ENCODE measurements around the gene AGA.

DNA sequence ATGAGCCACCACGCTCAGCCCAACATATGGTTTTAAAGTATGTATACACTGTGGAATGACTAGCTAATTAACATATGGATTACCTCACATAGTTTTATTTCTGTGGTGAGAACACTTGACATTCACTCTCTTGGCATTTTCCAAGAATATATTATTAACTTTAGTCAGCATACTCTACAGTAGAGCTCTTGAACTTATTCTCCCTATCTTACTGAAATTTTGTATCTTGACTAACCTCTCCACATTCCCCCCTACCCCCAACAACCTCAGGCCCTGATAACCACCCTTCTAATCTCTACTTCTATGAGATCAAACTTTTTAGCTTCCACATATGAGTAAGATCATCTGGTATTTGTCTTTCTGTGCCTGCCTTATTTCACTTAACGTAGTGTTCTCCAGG, 38.6 kb upstream of the AGA start:
- TF ChIP-seq POLR2AphosphoS5 (IDR thresholded peaks at IDR 0.05; ENCODE audit: low read length) (no peak), MYC (IDR thresholded peaks at IDR 0.05; ENCODE audit: insufficient read depth, insufficient read length, insufficient replicate concordance, low read length, severe bottlenecking) (no peak)
- TF ChIP-seq, protein P1, sequence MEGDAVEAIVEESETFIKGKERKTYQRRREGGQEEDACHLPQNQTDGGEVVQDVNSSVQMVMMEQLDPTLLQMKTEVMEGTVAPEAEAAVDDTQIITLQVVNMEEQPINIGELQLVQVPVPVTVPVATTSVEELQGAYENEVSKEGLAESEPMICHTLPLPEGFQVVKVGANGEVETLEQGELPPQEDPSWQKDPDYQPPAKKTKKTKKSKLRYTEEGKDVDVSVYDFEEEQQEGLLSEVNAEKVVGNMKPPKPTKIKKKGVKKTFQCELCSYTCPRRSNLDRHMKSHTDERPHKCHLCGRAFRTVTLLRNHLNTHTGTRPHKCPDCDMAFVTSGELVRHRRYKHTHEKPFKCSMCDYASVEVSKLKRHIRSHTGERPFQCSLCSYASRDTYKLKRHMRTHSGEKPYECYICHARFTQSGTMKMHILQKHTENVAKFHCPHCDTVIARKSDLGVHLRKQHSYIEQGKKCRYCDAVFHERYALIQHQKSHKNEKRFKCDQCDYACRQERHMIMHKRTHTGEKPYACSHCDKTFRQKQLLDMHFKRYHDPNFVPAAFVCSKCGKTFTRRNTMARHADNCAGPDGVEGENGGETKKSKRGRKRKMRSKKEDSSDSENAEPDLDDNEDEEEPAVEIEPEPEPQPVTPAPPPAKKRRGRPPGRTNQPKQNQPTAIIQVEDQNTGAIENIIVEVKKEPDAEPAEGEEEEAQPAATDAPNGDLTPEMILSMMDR (IDR thresholded peaks at IDR 0.05 in 2 of 3, conservative IDR thresholded peaks at IDR 0.05 in 1 of 3; ENCODE audit: control insufficient read depth in 2 of 3, extremely low read depth in 1 of 3, insufficient read depth in 1 of 3, low read depth in 3 of 3, low read length in 3 of 3): no peak
- TF ChIP-seq, protein P2, sequence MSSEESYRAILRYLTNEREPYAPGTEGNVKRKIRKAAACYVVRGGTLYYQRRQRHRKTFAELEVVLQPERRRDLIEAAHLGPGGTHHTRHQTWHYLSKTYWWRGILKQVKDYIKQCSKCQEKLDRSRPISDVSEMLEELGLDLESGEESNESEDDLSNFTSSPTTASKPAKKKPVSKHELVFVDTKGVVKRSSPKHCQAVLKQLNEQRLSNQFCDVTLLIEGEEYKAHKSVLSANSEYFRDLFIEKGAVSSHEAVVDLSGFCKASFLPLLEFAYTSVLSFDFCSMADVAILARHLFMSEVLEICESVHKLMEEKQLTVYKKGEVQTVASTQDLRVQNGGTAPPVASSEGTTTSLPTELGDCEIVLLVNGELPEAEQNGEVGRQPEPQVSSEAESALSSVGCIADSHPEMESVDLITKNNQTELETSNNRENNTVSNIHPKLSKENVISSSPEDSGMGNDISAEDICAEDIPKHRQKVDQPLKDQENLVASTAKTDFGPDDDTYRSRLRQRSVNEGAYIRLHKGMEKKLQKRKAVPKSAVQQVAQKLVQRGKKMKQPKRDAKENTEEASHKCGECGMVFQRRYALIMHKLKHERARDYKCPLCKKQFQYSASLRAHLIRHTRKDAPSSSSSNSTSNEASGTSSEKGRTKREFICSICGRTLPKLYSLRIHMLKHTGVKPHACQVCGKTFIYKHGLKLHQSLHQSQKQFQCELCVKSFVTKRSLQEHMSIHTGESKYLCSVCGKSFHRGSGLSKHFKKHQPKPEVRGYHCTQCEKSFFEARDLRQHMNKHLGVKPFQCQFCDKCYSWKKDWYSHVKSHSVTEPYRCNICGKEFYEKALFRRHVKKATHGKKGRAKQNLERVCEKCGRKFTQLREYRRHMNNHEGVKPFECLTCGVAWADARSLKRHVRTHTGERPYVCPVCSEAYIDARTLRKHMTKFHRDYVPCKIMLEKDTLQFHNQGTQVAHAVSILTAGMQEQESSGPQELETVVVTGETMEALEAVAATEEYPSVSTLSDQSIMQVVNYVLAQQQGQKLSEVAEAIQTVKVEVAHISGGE (CRISPR knock-in tag; IDR thresholded peaks at IDR 0.05): no peak
